Tongue (tissue), 2 donors: ENCODE results near the gene MT2A. TPM values are rescaled to one million over a fixed set of nuclear protein-coding genes. Genes with fewer than 3 reads are reported as not detected.
A peak's percentile ranks its signal among the peaks of the same experiment; 100 is the strongest.
"Not testable (repeated sequence)": the region's sequence is repeated elsewhere in the genome, so short reads cannot be mapped to it uniquely, and the experiment has no call there.

ENCODE experiments used
- DNase-seq: peaks from one replicate; pipeline ENCODE4 v3.0.0-alpha.2; 2015
- total RNA-seq: library from RNA; depleted of rRNA; stranded (reverse); fragments of >200 nt; gene quantifications from one replicate; pipeline ENCODE4 v1.2.3, GENCODE V29; 2014

MT2A gene
- 3.0 TPM for total RNA-seq

- peak; percentile 95 for DNase-seq
These were observed at the start of gene MT2A for GRCh38 chr16:56608043-56608875. TSS of gene MT2A (plus strand) at chr16:56608584. CDS start at chr16:56608656, 72 bp downstream.

DNA sequence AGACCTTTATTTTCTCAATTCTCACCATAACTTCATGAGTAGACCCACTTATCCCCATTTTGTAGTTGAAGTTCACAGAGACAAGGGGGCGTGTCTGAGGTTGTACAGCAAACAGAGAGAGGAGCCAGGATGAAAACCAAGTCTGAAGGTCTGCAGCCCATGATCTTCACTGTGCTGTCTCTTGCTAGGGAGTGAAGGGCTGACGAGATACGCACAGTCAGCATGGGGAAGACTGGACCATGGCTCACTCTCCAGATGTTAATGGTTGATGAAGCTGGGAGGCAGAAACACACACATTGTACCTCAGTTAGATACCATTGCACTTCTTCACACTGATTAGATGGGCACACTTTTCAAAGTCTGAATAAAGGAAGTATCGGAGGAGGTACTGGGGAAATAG lies 49.3 kb upstream of the MT2A start:
- DNase-seq: no peak

DNA sequence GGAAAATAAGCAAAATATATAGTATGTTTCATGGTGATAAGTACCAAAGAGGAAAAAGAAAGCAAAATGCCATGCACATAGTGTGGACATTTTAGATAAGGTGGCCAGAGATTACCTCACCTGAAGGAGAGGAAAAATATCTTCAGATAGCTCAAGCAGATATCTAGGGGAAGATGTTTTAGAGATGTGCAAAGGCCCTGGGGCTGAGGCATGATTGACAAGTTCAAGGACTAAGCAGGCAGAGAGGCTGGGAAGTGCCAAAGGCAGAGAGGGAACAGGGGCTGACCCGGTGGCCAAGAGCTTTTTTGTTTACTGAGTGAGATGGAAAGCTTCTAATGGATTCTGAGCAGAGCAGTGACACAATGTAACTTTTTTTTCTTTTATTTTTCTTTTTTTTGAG lies 47.9 kb upstream of the MT2A start:
- DNase-seq: no peak

GRCh38 chr16:56561126-56561525 lies 47.3 kb upstream of the MT2A start:
- DNase-seq: no peak

DNA sequence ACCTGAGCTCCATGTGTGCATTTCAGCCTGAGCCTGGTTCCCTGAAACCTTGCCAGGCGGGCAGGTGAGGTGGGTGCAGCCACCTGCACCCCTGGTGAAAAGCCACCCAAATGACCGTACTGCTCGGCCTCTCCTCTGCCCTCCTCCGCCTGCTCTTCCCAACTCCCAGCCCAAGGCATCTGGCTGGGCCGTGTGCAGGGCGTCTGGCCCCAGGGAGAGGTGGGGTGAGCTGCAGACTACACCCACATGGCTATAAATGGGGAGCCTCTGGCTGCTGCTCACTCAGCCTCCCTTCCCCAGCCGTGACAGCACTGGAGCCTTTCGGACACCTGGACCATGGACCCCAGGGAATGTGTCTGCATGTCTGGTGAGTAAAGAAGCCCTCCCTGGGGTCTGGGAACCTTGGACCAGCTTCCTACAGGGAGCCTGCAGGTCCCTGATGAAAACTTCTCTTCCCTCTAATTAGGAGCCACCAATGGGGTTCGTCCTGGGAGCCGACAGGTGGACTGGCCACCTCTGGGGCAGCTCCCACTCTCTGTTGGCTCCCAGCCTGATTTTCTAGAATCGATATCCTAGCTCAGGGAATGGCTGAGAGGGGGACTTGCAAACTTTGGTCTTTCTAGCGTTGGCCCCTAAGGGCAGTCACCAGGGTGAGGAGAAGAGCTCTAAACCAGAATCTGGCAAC lies 43.4 kb upstream of the MT2A start, which contains the start of gene MT4:
TSS of gene MT4 (plus strand) at position 281 of the 685 bp plus-strand sequence. CDS start at position 337, 56 bp downstream.
- DNase-seq: no peak

DNA sequence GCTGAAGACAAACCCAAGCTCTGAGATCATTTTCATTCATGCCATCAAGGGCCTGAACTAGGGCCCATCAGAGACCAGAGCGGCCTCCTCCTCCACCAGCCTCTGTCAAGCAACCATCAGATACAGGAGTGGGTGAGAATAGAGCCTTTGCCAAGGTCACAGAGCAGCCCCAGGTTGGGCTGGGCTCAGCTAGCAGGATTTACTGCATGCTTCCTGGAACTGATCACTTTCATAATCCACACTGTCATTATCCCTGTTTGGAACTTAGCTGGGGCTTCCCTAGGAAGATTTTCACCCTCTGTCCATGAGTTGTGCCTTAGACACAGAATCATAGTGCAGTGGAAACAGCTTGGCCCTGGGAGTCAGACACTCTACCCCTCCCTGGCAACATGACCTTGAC lies 38.4 kb upstream of the MT2A start:
- DNase-seq: no peak

DNA sequence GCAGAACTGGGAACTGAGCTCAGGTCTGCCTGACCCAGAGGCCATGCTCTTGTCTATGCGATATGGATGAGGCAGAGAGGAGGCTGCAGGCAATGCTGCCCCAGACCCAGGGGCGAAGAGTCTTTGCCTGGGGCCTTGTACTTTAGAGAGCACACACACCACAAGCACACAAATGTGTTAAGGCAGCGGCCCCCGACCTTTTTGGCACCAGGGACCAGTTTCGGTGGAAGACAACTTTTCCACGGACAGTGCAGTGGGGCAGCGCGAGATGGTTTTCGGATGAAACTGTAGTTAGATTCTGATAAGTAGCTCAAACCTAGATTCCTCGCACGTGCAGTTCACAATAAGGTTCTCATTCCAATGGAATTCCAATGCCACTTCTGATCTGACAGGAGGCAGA lies 36.9 kb upstream of the MT2A start:
- no peak for DNase-seq

GRCh38 chr16:56574625-56575024 lies 33.8 kb upstream of the MT2A start:
- no peak for DNase-seq

DNA sequence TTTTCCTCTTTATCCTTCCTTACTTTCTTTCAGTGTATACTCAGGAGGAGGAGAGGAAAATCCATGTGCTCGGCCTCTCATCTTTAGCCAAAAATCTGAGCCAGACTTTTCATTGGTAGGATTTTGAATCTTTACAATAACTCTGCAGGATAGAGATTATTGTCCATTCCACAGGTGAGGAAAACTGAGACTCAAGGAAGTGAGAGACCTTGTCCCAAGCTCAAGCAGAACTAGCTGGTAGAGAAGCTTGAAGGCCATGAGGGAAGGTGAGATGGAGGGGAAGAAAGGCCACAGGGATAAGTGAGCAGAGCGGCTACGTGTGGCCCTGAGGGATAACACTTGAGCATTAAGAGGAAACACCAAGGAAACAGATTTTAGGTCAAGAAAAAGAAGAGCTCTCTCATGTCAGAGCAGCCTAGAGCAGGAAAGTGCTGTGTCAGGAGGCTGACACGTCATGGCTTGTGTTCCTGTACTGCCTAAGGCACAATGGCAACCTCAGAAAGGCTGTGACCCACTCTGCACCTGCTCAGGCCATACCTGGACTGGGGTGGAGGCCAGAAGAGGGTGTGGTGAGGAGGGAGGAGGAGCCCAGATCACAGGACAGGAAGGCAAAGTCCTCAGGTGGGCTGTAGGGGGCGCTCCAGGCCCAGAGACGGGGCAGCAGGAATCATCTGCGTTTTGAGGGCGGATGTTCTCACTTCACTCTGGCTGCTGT lies 31.6 kb upstream of the MT2A start:
- DNase-seq: peak; percentile 30

DNA sequence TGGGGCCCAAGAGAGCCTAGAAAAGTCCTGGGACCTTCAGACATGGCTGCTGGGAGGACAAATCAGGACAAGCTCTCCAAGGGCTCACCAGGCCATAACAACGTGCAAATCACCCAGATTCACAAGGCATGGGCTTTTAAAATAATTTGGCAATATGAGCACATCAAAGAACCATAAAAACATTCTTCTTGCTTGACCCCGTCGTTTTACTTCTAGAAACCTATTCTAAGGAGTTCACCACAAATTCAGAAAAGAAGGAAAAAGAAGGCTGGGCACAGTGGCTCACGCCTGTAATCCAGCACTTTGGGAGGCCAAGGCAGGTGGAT lies 31.1 kb upstream of the MT2A start:
- DNase-seq: no peak

GRCh38 chr16:56580391-56581048 lies 27.9 kb upstream of the MT2A start:
- no peak for DNase-seq

GRCh38 chr16:56582911-56583310 lies 25.5 kb upstream of the MT2A start:
- not testable (repeated sequence) for DNase-seq

GRCh38 chr16:56583351-56584168 lies 24.8 kb upstream of the MT2A start:
- no peak for DNase-seq

DNA sequence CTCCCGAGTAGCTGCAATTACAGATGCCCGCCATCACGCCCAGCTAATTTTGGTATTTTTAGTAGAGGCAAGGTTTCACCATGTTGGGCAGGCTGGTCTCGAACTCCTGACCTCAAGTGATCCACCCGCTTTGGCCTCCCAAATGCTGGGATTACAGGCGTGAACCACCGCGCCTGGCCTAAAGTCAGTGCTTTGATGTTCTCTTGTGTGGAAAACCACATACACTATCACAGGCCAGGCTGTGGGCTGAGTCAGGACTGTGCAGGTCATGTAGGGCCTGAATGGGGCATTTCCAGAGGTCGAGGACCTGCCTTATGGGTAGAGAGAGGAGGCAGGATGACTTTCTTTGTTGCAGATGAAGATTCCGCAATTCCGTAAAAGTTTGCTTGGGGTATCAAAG lies 24.1 kb upstream of the MT2A start:
- DNase-seq: no peak

GRCh38 chr16:56588781-56589140 lies 19.6 kb upstream of the MT2A start:
- no peak for DNase-seq

GRCh38 chr16:56589141-56590039 lies 19.0 kb upstream of the MT2A start, which contains the start of gene MT3:
TSS of gene MT3 (plus strand) at chr16:56589528. CDS start at chr16:56589591, 63 bp downstream.
- DNase-seq: peak; percentile 71

DNA sequence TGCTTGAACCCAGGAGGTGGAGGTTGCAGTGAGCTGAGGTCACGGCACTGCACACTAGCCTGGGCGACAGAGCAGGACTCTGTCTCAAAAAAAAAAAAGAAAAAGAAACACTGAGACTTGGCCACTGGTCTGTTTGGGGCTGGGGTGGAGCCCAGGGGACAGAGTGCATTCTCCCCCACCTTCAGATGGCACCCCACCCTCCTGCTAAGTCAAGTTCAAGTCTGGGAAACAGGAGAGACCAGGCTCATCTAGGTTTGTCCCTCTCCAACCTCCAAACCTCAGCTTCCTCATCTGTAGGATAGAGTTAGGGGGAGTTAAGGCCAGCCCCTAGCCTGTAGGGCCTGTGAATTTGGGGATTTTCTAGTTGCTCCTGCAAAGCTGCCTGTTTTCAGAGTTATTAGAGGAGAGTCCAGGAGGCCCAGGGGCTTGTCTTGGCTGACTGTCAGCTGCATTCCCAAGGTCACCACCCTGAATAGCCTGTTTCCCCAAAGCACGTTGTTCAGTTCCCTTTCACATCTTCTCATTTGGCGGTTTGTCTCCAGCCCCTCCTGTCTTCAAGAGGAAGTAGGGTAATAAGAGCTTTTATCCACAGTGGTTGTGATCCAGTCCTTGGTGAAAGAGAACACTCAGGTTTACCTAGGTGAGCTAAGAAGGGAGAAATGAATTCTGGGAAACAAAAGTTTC lies 16.9 kb upstream of the MT2A start:
- peak; percentile 12 for DNase-seq

- DNase-seq: no peak
These were observed 14.7 kb upstream of the MT2A start for GRCh38 chr16:56593573-56594291.

GRCh38 chr16:56594292-56594619 lies 14.1 kb upstream of the MT2A start:
- no peak for DNase-seq
